Measurements from ENCODE around the gene ADCY10.

Gene ADCY10

GRCh38 chr1:167776616-167777268, 137.2 kb downstream of the ADCY10 start:
- no peak for DNase-seq (ENCODE audit: low spot score)

DNA sequence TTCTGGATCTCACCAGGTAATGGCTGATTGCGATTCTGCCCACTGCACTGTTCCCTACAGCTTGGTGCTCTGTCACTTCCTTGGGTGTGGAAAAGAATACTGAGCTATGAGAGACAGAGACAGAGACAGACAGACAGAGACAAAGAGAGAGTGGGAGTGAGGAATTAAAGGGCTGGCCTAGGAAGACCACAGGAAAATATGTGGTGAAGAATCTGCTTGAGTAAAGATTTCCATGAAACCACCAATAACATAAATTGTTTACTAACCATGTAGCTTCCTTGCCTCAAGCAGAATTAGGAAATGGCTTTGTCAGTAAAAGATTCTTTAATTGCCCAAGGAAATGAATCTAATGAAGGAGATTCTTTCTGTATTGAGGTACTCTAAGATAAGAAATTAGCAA, 137.8 kb downstream of the ADCY10 start:
- peak; percentile 32 for DNase-seq (ENCODE audit: low spot score)

- no peak for DNase-seq (ENCODE audit: low spot score)
Observed at GRCh38 chr1:167775178-167775577, 138.8 kb downstream of the ADCY10 start.

- DNase-seq (ENCODE audit: low spot score): no peak
Observed at GRCh38 chr1:167774710-167775109, 139.2 kb downstream of the ADCY10 start.

GRCh38 chr1:167773516-167773915, 140.4 kb downstream of the ADCY10 start:
- no peak for DNase-seq (ENCODE audit: low spot score)

- DNase-seq (ENCODE audit: low spot score): no peak
Observed at GRCh38 chr1:167772436-167772835, 141.5 kb downstream of the ADCY10 start.

DNA sequence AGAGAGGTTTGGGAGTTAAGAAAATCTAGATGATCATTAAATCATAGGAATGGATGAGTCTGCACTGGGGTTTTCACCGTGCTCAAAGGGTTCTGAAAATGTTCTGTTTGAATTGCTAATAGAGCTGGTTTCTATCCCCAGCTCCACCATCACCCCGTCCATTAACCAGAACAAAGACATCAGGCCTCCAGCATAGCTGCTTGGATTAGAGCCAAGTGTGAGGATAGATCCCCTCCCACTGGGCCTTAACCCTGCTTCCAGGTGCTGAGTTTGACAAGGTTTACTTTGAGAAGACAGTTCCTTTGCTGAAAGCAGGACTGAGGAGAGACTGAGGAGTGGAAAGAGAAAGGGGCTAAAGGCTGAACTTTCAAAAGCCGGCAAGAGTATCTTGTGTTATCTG, 143.8 kb downstream of the ADCY10 start:
- no peak for DNase-seq (ENCODE audit: low spot score)

DNA sequence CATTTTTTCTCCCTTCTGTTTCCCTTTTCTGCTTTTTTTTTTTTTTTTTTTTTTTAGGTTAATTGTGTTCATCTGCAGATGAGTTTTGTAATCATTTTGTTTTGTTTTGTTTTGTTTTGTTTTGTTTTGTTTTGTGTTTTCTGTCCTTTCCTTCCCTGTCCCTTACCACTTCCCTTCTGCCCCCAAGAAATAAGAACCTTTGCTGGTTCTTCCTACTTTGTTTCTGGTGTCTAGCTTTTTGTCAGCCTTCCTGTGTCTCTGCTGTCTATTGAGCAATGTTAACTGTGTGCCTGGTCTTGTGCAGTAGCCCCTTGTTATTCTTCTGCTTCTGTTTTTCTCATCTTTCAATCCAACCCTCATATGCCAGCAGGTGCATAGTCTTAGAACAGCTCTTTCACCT, 146.2 kb downstream of the ADCY10 start:
- DNase-seq (ENCODE audit: low spot score): no peak

GRCh38 chr1:167766538-167766937, 147.4 kb downstream of the ADCY10 start:
- DNase-seq (ENCODE audit: low spot score): no peak

- no peak for DNase-seq (ENCODE audit: low spot score)
Observed at GRCh38 chr1:167765496-167765895, 148.4 kb downstream of the ADCY10 start.

DNA sequence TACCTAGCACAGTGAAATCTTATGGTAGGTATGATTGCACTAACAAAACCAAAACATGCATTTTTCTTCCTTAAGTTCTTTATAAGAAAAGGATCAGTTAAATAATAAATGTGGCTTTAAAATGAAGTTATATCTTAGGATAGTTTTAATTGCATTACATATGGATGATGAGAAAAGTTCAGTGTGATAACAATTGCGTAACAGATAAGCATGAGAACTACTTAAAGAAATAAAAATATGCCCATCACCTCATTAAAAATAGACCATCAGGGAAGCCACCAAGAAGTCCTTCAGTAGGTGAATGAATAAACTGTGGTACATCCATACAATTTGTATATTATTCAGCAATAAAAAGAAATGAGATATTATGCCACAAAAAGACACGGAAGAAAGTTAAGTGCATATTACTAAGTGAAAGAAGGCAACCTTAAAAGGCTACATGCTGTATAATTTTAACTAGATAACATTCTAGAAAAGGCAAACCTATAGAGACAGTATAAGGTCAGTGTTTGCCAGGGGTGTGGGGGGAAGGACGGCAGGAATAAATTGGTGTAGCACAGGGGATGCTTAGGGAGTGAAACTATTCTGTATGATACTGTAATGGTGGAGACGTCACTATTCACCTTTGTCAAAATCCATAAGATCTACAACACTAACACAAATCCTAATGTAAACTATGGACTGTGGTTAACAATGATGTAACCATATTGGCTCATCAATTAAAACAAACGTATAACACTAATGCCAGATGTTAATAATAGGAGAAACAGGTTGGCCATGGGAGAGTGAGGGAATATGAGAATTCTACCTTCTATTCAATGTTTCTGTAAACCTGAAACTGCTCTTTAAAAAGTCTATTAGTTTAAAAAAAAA, 149.2 kb downstream of the ADCY10 start:
- no peak for DNase-seq (ENCODE audit: low spot score)

GRCh38 chr1:167763525-167764220, 150.3 kb downstream of the ADCY10 start:
- no peak for DNase-seq (ENCODE audit: low spot score)

DNA sequence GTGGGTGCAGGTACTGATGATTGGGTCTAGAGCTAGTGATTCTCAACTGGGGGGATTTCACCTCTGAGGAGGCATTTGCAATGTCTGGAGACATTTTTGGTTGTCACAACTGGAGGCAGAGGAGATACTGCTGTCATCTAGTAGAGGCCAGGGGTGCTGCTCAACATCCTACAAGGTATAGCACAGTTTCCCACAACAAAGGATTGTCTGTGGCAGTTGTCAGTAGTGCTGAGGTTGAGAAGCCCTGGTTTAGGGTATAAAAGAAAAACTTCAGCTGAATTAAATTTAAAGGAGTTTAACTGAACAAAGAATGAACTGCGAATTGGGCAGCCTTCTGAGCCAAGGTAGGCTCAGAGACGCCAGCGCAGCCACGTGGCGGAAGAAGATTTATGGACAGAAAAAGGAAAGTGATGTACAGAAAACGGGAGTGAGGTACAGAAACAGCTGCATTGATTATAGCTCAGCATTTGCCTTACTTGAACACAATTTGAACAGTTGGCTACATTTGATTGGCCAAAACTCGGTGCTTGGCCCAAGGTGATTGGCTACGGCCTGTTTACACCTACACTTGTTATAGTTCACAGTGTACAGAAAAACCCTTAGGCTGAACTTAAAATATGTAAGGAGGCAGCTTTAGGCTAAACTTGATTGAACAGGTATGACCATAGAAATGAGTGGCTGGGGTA, 151.7 kb downstream of the ADCY10 start:
- DNase-seq (ENCODE audit: low spot score): no peak

- no peak for DNase-seq (ENCODE audit: low spot score)
Observed at GRCh38 chr1:167761400-167761799, 152.5 kb downstream of the ADCY10 start.
